ENCODE measurements around the gene CEACAM8.

DNA sequence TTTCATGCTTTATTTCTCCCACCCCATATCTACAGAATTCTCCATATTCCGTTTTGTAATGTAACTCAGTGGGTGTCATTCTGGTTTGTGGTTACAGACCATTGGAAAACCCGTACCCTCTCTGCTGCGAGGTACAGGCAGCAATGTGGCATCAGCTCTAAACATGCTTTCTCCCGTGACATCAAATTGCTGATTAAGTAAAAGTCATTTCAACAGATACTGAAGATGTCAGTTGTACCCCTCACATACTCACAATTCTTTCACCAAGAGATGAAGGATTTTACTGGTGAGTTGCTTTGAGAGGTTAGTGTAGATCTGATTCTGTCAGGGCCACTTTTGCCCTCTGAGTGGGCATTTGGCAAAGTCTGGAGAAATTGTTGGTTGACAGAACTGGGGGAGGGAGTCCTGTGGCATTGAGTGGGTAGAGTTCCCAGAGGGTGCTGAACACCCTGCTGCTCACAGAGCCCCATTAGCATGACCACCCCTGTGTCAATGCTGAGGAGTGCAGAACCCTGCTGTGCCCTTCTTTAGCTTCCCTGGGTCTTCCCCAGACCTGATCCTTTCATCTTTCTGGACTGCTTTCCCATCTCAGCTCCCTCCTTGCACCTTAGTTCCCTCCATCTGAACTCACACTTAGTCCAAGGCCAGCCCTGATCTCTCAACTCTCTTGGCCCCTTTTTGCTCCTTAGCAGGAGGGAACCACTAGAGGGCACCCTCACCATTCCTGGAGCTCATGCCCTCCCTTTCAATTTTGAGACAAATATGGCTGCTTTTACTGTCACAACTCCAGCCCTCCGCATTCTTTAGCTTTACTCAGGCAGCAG is 39.9 kb upstream of the CEACAM8 start:
- no peak for TF ChIP-seq EZH2 (IDR thresholded peaks at IDR 0.05; ENCODE audit: low read length, unreplicated experiment)
- TF ChIP-seq, protein P1, sequence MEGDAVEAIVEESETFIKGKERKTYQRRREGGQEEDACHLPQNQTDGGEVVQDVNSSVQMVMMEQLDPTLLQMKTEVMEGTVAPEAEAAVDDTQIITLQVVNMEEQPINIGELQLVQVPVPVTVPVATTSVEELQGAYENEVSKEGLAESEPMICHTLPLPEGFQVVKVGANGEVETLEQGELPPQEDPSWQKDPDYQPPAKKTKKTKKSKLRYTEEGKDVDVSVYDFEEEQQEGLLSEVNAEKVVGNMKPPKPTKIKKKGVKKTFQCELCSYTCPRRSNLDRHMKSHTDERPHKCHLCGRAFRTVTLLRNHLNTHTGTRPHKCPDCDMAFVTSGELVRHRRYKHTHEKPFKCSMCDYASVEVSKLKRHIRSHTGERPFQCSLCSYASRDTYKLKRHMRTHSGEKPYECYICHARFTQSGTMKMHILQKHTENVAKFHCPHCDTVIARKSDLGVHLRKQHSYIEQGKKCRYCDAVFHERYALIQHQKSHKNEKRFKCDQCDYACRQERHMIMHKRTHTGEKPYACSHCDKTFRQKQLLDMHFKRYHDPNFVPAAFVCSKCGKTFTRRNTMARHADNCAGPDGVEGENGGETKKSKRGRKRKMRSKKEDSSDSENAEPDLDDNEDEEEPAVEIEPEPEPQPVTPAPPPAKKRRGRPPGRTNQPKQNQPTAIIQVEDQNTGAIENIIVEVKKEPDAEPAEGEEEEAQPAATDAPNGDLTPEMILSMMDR (conservative IDR thresholded peaks at IDR 0.05; ENCODE audit: low read depth, low read length) = peak; percentile 81
- no peak for TF ChIP-seq EZH2phosphoT487 (IDR thresholded peaks at IDR 0.05; ENCODE audit: borderline replicate concordance, low read length)

All from PC-3 (cell line).